SK-N-MC (cell line): ENCODE data around the gene PLXNA1.

Source experiments
- DNase-seq: peaks from one replicate; pipeline ENCODE4 v3.0.0-alpha.2; 2011; ENCODE audit warnings: low read depth, low spot score
- H3K27ac ChIP-seq: fragments of 200-600 bp; sonication (generic); 2 replicates; pipeline ENCODE4 v1.5.1; 2016; ENCODE audit warnings: mixed run types
- H3K36me3 ChIP-seq: fragments of 200-600 bp; sonication (generic); 2 replicates; pipeline ENCODE4 v1.6.1; 2017; ENCODE audit warnings: antibody characterized with exemption, low read length, mixed read lengths; ENCODE audit not compliant: insufficient read depth
- H3K4me3 ChIP-seq: fragments of 200-600 bp; sonication (generic); 2 replicates; pipeline ENCODE4 v1.5.1; 2016
- H3K9ac ChIP-seq: fragments of 200-600 bp; sonication (generic); 2 replicates; pipeline ENCODE4 v1.8.0; 2017; ENCODE audit warnings: mixed run types, mixed read lengths; ENCODE audit not compliant: insufficient read length
- H3K9me3 ChIP-seq: fragments of 200-600 bp; sonication (generic); 2 replicates; pipeline ENCODE4 v1.6.1; 2017; ENCODE audit warnings: low read depth, mild to moderate bottlenecking, antibody characterized with exemption, low read length, moderate library complexity, mixed read lengths
- EZH2 ChIP-seq: fragments of 200-600 bp; sonication (generic); IDR thresholded peaks from one replicate; pipeline ENCODE4 v1.6.1; 2017; ENCODE audit warnings: antibody characterized with exemption
- FOXP2 ChIP-seq: optimal IDR thresholded peaks from 2 replicates; pipeline ENCODE3; 2011; ENCODE audit warnings: mild to moderate bottlenecking, moderate library complexity; ENCODE audit not compliant: insufficient read depth; ENCODE audit errors: extremely low read length, control extremely low read depth
- POLR2AphosphoS5 ChIP-seq: IDR thresholded peaks from 2 replicates; pipeline ENCODE4 v1.6.1; 2012; ENCODE audit warnings: mild to moderate bottlenecking, low read depth, low read length, borderline replicate concordance

PLXNA1 gene

DNA sequence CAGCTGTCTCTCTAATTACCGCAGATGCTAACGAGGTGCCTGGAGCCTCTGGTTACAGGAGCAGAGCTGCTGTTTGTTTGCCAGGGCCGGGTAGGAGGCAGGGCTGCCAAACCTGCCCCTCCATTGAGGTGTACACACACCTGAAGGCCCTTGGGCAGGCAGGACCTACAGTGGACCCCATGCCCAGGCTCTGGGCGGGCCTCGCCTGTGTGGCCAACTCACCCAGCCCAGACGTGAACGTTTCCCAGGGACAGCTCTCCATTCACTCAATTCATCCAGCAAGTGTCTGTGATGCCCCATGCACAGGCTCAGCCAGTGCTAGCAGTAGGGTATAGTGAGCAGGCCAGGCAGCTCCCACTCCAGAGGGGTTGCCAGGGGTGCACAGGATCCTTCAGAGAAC lies 43.7 kb downstream of the PLXNA1 start:
- H3K9ac ChIP-seq = no peak overlapping the region
- TF ChIP-seq FOXP2 = no peak
- TF ChIP-seq POLR2AphosphoS5 = no peak
- no peak for TF ChIP-seq EZH2
- H3K36me3 ChIP-seq = peaks cover 50% of the 10 kb centered on the region; the same call in 1 of the 2 replicates
- no peak overlapping the region for H3K4me3 ChIP-seq
- H3K27ac ChIP-seq = no peak overlapping the region
- no peaks in the 10 kb centered on the region for H3K9me3 ChIP-seq
- no peak for DNase-seq

DNA sequence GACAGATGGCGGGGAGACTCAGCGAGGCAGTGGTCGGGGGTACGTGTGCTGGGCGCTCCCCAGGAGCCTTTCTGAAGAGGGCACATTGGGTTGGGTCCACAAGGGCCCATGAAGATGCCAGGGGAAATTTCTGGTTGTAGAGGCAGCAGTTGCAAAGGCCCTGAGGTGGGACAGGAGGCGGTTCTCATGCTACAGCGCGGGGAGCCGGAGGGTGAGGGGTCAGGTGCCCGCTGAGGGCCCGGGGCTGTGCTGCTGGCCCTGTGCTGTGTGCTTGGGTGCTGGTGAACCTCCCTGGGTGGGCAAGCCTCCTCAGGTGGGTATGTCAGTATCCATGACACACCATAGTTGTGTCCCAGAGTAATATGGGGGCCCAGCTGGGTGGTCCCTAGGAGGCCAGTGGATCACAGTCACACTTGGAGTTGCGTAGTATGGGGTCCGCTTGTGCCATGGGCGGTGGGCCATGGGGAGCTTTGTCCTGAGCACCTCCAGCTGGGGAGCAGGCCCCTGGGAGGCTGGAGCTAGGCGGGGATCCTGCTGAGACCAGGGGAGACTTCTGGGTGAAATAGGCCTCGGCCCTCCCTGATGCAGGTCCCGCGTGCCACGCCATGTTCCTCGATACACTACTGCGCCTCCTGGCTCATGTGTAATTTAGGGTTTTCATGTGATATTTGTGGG lies 44.3 kb downstream of the PLXNA1 start:
- H3K4me3 ChIP-seq = no peak overlapping the region
- H3K27ac ChIP-seq = no peak overlapping the region
- H3K9me3 ChIP-seq = no peaks in the 10 kb centered on the region
- DNase-seq = no peak
- peaks cover 50% of the 10 kb centered on the region; the same call in 1 of the 2 replicates for H3K36me3 ChIP-seq
- TF ChIP-seq POLR2AphosphoS5 (no peak), FOXP2 (no peak)
- no peak overlapping the region for H3K9ac ChIP-seq

DNA sequence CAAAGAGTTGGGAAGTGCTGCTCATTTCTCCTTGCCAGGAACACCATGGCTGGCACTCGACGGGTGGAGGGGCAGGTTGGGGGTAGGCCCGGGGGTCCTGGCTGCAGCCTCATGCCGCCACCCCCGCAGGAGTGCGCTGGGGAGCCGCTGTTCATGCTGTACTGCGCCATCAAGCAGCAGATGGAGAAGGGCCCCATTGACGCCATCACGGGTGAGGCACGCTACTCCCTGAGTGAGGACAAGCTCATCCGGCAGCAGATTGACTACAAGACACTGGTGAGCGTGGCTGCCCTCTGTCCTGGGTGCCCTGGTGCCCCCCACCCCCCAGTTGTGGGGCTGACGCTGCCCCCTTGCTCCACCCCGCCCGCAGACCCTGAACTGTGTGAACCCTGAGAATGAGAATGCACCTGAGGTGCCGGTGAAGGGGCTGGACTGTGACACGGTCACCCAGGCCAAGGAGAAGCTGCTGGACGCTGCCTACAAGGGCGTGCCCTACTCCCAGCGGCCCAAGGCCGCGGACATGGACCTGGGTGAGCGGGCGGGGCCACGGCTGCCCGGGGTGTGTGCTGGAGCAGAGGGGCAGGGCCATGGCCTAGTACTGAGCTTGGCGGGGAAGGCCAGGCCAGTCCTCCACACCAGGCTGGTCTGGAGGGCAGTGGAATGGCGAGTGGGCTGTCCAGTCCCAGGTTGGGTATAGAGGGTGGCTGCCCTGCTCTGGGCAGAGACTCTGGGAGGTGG lies 45.1 kb downstream of the PLXNA1 start:
- H3K27ac ChIP-seq = no peak overlapping the region
- no peak overlapping the region for H3K4me3 ChIP-seq
- H3K9me3 ChIP-seq = no peaks in the 10 kb centered on the region
- no peak for DNase-seq
- peaks cover 43% of the 10 kb centered on the region; the same call in 1 of the 2 replicates for H3K36me3 ChIP-seq
- TF ChIP-seq EZH2 (no peak), FOXP2 (no peak), POLR2AphosphoS5 (no peak)
- no peak overlapping the region for H3K9ac ChIP-seq

DNA sequence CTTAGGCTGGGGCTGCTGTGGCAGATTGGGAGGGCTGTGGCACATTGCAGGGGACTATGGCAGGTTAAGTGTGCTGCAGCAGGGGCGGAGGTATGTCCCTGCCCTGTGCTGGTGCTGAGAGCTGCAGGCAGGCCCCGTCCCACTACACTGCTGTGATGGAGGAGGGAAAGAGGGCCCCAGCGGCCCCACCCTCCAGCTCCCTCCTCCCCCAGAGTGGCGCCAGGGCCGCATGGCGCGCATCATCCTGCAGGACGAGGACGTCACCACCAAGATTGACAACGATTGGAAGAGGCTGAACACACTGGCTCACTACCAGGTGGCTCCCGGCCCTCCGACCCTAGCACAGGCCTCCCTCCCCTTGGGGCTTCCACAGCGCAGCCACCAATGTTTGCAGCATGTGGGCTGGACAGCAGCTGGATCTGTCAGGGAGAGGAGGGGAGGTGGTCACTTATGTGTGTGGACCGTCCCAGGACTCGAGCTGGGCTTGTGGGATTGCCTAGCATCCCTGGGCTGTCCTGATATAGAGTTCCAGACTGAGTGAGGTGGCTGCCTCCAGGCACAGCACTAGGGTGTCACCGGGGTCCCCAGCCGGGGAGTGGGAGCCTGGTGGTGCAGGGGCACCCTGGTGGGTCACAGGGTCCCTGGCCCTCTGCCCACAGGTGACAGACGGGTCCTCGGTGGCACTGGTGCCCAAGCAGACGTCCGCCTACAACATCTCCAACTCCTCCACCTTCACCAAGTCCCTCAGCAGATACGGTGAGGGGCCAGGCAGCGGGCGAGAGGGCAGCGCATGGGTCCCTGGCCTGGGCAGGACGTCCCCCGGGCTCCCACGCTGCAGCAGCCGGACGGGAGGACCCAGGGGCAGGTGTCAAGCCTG lies 46.1 kb downstream of the PLXNA1 start:
- DNase-seq = no peak
- TF ChIP-seq EZH2 = no peak
- no peak for TF ChIP-seq POLR2AphosphoS5
- no peak for TF ChIP-seq FOXP2
- no peak overlapping the region for H3K27ac ChIP-seq
- peaks cover 40% of the 10 kb centered on the region; the same call in 1 of the 2 replicates for H3K36me3 ChIP-seq
- no peak overlapping the region for H3K9ac ChIP-seq
- H3K9me3 ChIP-seq = no peaks in the 10 kb centered on the region
- H3K4me3 ChIP-seq = no peak overlapping the region

DNA sequence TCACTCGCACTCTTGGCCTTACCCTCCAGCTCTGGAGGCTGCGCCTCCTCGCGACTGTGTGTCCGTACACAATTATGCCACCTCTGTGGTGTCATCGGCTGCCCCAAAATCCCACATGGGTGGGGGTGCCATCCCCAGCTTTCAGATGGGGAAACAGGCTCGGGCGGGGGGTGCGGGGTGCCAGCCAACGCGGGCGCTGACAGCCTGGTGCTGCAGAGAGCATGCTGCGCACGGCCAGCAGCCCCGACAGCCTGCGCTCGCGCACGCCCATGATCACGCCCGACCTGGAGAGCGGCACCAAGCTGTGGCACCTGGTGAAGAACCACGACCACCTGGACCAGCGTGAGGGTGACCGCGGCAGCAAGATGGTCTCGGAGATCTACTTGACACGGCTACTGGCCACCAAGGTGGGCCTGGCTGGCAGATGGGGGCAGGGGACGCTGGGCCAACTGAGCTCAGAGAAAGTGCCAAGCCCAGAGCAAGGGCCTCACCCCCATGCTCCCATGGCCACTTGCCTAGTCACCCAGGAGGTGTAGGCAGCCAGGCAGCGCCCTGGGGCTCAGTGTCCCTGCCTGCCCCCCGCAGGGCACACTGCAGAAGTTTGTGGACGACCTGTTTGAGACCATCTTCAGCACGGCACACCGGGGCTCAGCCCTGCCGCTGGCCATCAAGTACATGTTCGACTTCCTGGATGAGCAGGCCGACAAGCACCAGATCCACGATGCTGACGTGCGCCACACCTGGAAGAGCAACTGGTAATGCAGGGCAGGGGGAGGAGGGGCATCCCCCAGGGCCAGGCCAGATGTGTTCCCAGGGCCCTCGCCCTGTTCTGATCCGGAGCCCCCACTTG lies 47.0 kb downstream of the PLXNA1 start:
- no peaks in the 10 kb centered on the region for H3K9me3 ChIP-seq
- no peak for DNase-seq
- no peak overlapping the region for H3K4me3 ChIP-seq
- no peak overlapping the region for H3K9ac ChIP-seq
- TF ChIP-seq EZH2 = no peak
- TF ChIP-seq FOXP2 = no peak
- no peak for TF ChIP-seq POLR2AphosphoS5
- no peak overlapping the region for H3K27ac ChIP-seq
- H3K36me3 ChIP-seq = peaks cover 36% of the 10 kb centered on the region; the same call in 1 of the 2 replicates

DNA sequence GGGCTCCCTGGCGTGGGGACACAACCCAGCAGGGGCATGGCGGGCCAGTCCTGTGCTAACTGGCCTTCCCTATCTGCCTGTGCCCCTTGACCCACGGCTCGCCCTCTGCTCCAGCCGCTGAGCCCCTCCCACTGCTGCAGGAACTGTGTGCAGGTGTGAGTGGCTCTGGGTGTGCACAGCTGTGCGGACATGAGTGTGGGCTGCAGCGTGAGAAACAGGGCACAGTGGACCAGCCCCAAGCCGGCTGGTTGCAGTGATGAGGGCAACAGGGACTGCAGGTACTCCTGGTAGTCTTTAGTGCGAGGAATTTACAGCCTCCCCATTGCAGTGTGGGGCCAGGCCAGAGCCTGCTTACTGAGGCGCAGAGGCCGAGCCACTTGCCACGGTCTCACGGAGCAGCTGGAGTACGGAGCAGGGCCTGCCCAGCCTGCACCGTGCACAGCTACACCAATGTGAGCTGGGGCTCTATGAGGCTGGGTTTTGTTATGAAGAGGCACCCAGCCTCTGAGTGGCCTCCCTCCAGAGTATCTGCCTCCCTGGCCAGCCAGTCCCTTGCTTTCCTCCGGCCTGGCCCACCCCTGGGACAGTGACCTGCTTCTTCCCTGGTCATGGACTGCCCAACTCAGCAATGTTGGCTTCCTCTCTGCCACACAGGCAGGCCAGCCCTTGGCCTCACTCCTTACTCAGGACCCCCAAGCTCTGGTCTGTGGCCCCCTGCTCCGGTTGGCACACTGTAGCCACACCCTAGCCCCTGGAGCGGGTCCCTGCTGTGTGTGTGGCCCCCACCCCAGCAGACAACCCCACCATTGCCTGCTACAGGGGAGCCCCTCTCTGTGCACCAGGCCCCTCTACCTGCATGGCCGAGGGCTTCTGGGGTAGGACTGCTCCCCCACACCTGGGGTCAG lies 47.8 kb downstream of the PLXNA1 start:
- no peak for DNase-seq

DNA sequence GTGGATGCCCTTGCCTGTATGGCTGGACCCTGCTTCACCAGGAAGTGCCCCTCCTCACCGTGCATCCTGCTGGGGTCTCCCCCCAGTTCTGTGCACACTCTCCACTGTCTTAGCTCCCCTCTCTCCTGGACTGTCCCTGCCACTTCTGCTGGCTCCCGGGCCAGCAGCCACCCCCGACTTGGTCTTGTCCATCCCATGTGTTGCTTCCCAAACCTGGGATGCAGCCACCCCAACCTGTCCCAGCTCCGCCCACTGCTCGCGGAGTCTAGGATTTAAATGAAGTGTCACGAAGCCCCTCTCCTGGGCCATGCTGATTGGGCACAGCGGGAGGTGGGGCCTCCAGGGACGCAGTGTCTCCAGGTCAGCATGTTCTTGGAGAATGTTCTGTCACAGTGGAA lies 48.5 kb downstream of the PLXNA1 start:
- Histone ChIP-seq H3K9me3 (no peaks in the 10 kb centered on the region), H3K9ac (no peak overlapping the region), H3K4me3 (no peak overlapping the region), H3K36me3 (peaks cover 33% of the 10 kb centered on the region; the same call in 1 of the 2 replicates), H3K27ac (no peak overlapping the region)
- no peak for DNase-seq
- TF ChIP-seq EZH2 (no peak), POLR2AphosphoS5 (no peak), FOXP2 (no peak)

More for the DNA sequence above, 47.8 kb downstream of the PLXNA1 start:
- no peaks in the 10 kb centered on the region for H3K9me3 ChIP-seq
- no peak overlapping the region for H3K27ac ChIP-seq
- no peak overlapping the region for H3K9ac ChIP-seq
- peaks cover 33% of the 10 kb centered on the region; the same call in 1 of the 2 replicates for H3K36me3 ChIP-seq
- TF ChIP-seq FOXP2 = no peak
- no peak for TF ChIP-seq POLR2AphosphoS5
- TF ChIP-seq EZH2 = no peak
- no peak overlapping the region for H3K4me3 ChIP-seq
